Heart right ventricle (tissue), 16 donors: ENCODE measurements around the gene EFNA3. TPM values are rescaled to one million over a fixed set of nuclear protein-coding genes. Genes with fewer than 3 reads are reported as not detected.

Experiments
- ATAC-seq, 8 donors: fragments of 200-7000 bp; cut with Tn5 transposase; one replicate each; pipeline ENCODE4 v1.9.1; 2020; ENCODE audit warnings: mild to moderate bottlenecking in 8 of 8, moderate library complexity in 8 of 8, moderate number of reproducible peaks in 1 of 8
- DNase-seq, 2 donors: peaks; one replicate each; pipeline ENCODE4 v3.0.0-alpha.2; 2020
- H3K27ac ChIP-seq, 10 donors: fragments of 200-600 bp; sonication (generic) in 2 of 10; one replicate each; pipeline versions ENCODE4 v1.5.0 to v1.8.0; 2020 to 2022; ENCODE audit warnings: mild to moderate bottlenecking in 3 of 10
- H3K27me3 ChIP-seq, 7 donors: fragments of 200-600 bp; one replicate each; pipeline ENCODE4 v1.8.0; 2021 to 2022; ENCODE audit warnings: mild to moderate bottlenecking in 2 of 7
- H3K36me3 ChIP-seq, 9 donors: fragments of 200-600 bp; sonication (generic) in 1 of 9; one replicate each; pipeline versions ENCODE4 v1.5.0 to v1.8.0; 2020 to 2022; ENCODE audit warnings: mild to moderate bottlenecking in 2 of 9
- H3K4me1 ChIP-seq, 9 donors: fragments of 200-600 bp; sonication (generic) in 1 of 9; one replicate each; pipeline versions ENCODE4 v1.5.0 to v1.8.0; 2020 to 2022; ENCODE audit warnings: mild to moderate bottlenecking in 4 of 9
- H3K4me3 ChIP-seq, 10 donors: fragments of 200-600 bp; sonication (generic) in 2 of 10; one replicate each; pipeline versions ENCODE4 v1.5.0 to v1.8.0; 2020 to 2022; ENCODE audit warnings: mild to moderate bottlenecking in 7 of 10, moderate library complexity in 2 of 10
- H3K9me3 ChIP-seq, 11 donors: fragments of 200-600 bp in 10 of 11; sonication (generic) in 2 of 11; one replicate each; pipeline versions ENCODE4 v1.5.0 to v1.8.0; 2013 to 2022; ENCODE audit warnings: mild to moderate bottlenecking in 2 of 11, control low read depth in 1 of 11, moderate library complexity in 1 of 11
- CTCF ChIP-seq, 9 donors: fragments of 200-600 bp; sonication (generic) in 2 of 9; IDR thresholded peaks; one replicate each; pipeline versions ENCODE4 v1.5.0 to v1.8.0; 2021 to 2022; ENCODE audit warnings: antibody characterized with exemption in 9 of 9, mild to moderate bottlenecking in 5 of 9, moderate library complexity in 1 of 9
- WGBS, 2 donors: extraction: QIAGEN DNeasy Blood & Tissue Kit; methylation state at CpG; one replicate each; pipeline ENCODE4 v1.1.7; 2013; ENCODE audit warnings: inconsistent platforms in 1 of 2; 5-methylcytosine and 5-hydroxymethylcytosine counted together
- intact Hi-C, 10 donors: fragments of 100-400 bp; cut with DNase I; formaldehyde crosslinking; loops; one replicate each; pipeline versions ENCODE4 v1.11.1 to v1.14.2; 2022
- long read RNA-seq, 3 donors: library from polyadenylated mRNA; unstranded; transcript quantifications; one replicate each; pipeline ENCODE4 v2.0.0, GENCODE V29; 2020 to 2021
- polyA plus RNA-seq, 2 donors: library from polyadenylated mRNA; stranded (reverse); fragments of 200-250 nt; gene quantifications; one replicate each; pipeline ENCODE4 v1.2.3, GENCODE V29; 2013
- total RNA-seq, 10 donors: library from RNA; stranded (reverse); fragmentation: NEBNext Ultra II Directional in 3 of 10; extraction: Animal tissue kit (Norgen Biotek cat#: 25700) in 3 of 10; gene quantifications; one replicate each; pipeline versions ENCODE4 v1.2.1 to v1.2.4, GENCODE V29; 2021 to 2023
- donor health status: Arrhythmogenic right ventricular cardiomyopathy.
- donor health status: ischemic (EF 13 %, LVEDD 7.1; RV severe dilation, severe dysfunction).
- donor health status: healthy with polysubstance abuse.
- donor health status: DM: no; HTN: yes; CAD: no.
- donor health status: DM: no; HTN: no; CAD: no.
- donor health status: ischemic (EF 25% LVEDD 6.9; RV normal size, moderate dysfunction).
- donor health status: ischemic (EF 25% LVEDD 5.7; RV mildly dilated, moderate dysfunction).
- donor health status: healthy.
- donor health status: DM: yes; HTN: yes; CAD: no.
- donor health status: Ischemic cardiomyopathy.
- donor health status: ischemic (EF 35%, LVEDD 5.7; RV mildly dilated, moderate dysfunction).
- donor health status: nonischemic (EF 11% LVEDD 7.7; RV severe dilation, severe dysfunction).
- donor health status: DM: yes; HTN: yes; CAD: no.
- donor health status: PGD.
- donor health status: ischemic (EF 29% LVEDD 5.4; RV normal size, mild dysfunction).
- donor health status: nonischemic (EF 23%, LVEDD 6.1; RV moderate dilation, normal function).

Gene EFNA3
- total RNA-seq: 1 to 10 TPM in 1 of 10 donors, under 1 TPM in 8, not detected in 1; 0.23 to 1.9 (median 0.46) TPM
- polyA plus RNA-seq: 1 to 10 TPM in 1 of 2 donors, under 1 TPM in 1; 0.95 to 1.8 TPM
- long read RNA-seq, donor 1: 0 reads
- long read RNA-seq, donor 2: 0 reads
- long read RNA-seq, donor 3, partial matches to known transcripts: 1 of 1 reads
- long read RNA-seq, donor 3, other reads (novel, unspliced or antisense): 0 of 1 reads

- Histone ChIP-seq H3K4me1 (peaks cover 25 to 52% (median 43%) of the 10 kb centered on the region in 9 donors), H3K27ac (no peak within 1 kb of the TSS), H3K9me3 (no peaks in the 10 kb centered on the region), H3K36me3 (no peaks in the 10 kb centered on the region), H3K27me3 (peaks cover 37 to 58% (median 44%) of the 10 kb centered on the region in 7 donors), H3K4me3 (peak within 1 kb of the TSS in 9 of 10 donors; percentile 37 to 58 (median 49))
- intact Hi-C loops: no loop called here
- WGBS, 2 donors: 1% methylated on average over 51 to 59 of the region's 59 CpGs
- TF ChIP-seq CTCF (IDR thresholded peaks at IDR 0.05): peak in 1 of 9 donors; percentile 10
- DNase-seq (peak; percentile 74 to 83), ATAC-seq (peak; percentile 63 to 90 (median 82))
Observed at GRCh38 chr1:155078469-155079209, at the start of gene EFNA3. Gene EFNA3 (plus strand): TSS chr1:155078837. CDS start chr1:155078942, 105 bp downstream.

- 83 to 89% methylated on average over 15 to 16 of the region's 16 CpGs for WGBS, 2 donors
- no peaks in the 10 kb centered on the region for H3K9me3 ChIP-seq
- H3K4me3 ChIP-seq: no peak overlapping the region
- DNase-seq (no peak), ATAC-seq (peak in 1 of 8 donors; percentile 11)
- intact Hi-C loops: no loop called here
- H3K27me3 ChIP-seq: no peaks in the 10 kb centered on the region
- no peaks in the 10 kb centered on the region for H3K4me1 ChIP-seq
- TF ChIP-seq CTCF (IDR thresholded peaks at IDR 0.05): no peak
- no peak overlapping the region for H3K27ac ChIP-seq
- no peaks in the 10 kb centered on the region for H3K36me3 ChIP-seq
Observed at GRCh38 chr1:155029513-155030242, 49.0 kb upstream of the EFNA3 start.

- TF ChIP-seq CTCF (IDR thresholded peaks at IDR 0.05): no peak
- intact Hi-C loops: no loop called here
- ATAC-seq (peak in 1 of 8 donors; percentile 25), DNase-seq (no peak)
- no peaks in the 10 kb centered on the region for H3K36me3 ChIP-seq
- WGBS, 2 donors: 90 to 93% methylated on average over 15 of the region's 15 CpGs
- no peak overlapping the region for H3K4me3 ChIP-seq
- no peak overlapping the region for H3K27ac ChIP-seq
- H3K27me3 ChIP-seq: no peaks in the 10 kb centered on the region
- no peaks in the 10 kb centered on the region for H3K9me3 ChIP-seq
- H3K4me1 ChIP-seq: no peaks in the 10 kb centered on the region
Observed at GRCh38 chr1:155030243-155030795, 48.3 kb upstream of the EFNA3 start.

- intact Hi-C loops: no loop called here
- Histone ChIP-seq H3K27ac (no peak overlapping the region), H3K4me3 (no peak overlapping the region), H3K27me3 (no peaks in the 10 kb centered on the region), H3K4me1 (peaks cover 0 to 2% (median 0%) of the 10 kb centered on the region in 9 donors), H3K36me3 (no peaks in the 10 kb centered on the region), H3K9me3 (no peaks in the 10 kb centered on the region)
- no peak for TF ChIP-seq CTCF (IDR thresholded peaks at IDR 0.05)
- no peak for DNase-seq
- no peak for ATAC-seq
- 82 to 88% methylated on average over 11 of the region's 11 CpGs for WGBS, 2 donors
Observed at GRCh38 chr1:155030899-155031298, 47.7 kb upstream of the EFNA3 start.
